WI38 (cell line): Measurements from ENCODE around the gene PCSK1.

ENCODE experiments used
- H3K4me3 ChIP-seq: 2 replicates; pipeline ENCODE4 v1.5.1; 2011; ENCODE audit warnings: low read depth, mild to moderate bottlenecking, control low read depth, low read length
- TF ChIP-seq, protein P1 (sequence below): IDR thresholded peaks from 2 replicates; pipeline ENCODE4 v1.5.1; 2012; ENCODE audit warnings: low read depth, mild to moderate bottlenecking, control low read depth, low read length

PCSK1 gene

DNA sequence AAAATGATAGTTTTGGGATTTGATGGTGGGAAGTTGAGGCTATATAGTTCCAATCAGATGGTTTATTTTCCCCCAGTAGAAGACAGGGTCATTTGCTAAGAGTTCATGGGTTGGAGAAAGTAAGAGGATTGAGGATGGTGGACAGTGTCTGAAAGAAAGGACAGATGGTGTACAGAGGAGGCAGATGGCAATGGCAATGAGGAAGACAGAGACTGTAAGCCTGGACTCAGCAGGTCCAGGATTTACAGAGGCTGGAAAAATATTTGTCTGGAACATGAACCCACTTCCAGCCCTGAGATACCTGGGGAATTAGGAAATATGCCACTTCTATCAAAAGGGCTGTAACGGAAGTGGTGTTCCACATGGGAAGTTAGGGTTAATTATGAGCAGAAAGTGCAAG, 84.5 kb downstream of the PCSK1 start:
- H3K4me3 ChIP-seq: no peak overlapping the region
- TF ChIP-seq, protein P1, sequence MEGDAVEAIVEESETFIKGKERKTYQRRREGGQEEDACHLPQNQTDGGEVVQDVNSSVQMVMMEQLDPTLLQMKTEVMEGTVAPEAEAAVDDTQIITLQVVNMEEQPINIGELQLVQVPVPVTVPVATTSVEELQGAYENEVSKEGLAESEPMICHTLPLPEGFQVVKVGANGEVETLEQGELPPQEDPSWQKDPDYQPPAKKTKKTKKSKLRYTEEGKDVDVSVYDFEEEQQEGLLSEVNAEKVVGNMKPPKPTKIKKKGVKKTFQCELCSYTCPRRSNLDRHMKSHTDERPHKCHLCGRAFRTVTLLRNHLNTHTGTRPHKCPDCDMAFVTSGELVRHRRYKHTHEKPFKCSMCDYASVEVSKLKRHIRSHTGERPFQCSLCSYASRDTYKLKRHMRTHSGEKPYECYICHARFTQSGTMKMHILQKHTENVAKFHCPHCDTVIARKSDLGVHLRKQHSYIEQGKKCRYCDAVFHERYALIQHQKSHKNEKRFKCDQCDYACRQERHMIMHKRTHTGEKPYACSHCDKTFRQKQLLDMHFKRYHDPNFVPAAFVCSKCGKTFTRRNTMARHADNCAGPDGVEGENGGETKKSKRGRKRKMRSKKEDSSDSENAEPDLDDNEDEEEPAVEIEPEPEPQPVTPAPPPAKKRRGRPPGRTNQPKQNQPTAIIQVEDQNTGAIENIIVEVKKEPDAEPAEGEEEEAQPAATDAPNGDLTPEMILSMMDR: no peak

DNA sequence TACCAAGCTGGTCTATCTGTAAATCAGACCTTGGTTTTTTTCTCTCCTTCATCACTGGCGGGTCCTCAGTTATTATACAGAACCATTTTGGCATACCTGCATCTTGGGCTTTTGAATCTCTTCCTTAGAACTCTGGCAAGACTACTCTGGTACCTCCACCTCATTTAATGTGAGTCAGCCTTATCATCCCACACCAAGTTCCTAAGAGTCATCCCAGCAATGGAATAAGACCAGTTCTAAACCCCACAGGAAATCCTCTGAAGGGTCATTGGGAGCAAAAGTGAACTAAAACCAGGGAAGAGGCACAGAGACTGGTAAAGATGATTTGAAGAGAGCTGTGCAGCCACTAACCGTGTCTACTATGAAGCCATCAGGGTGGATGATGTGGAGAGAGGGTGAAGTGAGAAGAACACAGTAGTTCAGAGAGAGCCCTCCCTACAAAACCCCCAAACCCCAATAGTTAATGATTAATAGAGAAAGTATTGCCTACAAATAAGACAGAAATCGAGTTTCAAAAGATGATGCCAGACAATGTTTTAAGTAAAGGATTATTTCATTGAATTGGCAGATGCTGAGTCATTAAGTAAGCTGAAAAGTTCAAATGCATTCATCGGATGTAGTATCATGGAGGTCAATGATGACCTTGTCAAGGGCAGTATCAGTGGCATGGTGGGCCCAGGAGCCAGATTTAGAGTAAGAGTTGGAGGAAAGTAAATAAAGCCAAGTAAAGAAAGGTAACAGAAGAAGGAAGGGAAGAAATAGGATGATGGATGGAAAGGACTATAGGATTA, 85.4 kb downstream of the PCSK1 start:
- TF ChIP-seq, protein P1: no peak
- no peak overlapping the region for H3K4me3 ChIP-seq

DNA sequence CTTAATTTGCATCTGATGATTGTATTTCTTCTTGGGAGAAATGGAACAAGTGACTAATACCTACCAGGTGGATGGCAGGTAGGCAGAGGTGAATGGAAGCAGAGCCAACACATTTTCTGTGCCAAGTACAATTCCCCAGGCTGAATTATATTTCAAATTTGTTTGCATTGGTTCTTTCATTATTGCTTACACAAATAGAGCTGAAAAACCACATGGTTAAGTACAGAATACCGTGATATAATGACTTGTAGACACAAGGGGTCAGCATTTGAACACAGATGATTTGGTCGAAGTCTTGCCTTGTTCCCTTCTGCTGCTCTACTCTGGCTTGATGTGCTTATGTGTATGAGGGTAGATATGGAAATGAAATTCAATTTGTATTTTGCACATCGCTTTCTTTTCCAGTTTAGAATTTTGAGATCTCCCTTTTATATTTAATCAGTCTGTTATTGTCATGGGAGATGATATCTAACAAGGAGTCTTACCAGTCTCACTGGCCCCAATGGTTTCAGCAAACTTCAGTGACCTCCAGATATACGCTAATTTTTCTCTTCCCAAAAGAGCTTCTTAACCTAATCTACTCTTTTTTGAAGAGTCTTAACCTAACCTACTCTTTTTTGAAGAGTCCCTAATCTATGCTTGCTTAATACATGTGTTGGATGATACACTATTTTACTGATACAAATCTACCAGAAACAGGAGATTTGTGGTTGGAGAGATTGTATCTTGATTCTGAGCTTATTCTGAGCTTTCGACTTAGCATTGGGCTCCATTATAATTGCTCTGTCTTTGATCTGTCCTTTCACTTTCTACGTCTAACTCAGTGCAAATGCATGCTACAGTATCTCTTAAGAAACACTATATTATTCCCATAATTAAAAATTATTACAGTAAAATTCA, 88.1 kb downstream of the PCSK1 start:
- TF ChIP-seq, protein P1: no peak
- no peak overlapping the region for H3K4me3 ChIP-seq

DNA sequence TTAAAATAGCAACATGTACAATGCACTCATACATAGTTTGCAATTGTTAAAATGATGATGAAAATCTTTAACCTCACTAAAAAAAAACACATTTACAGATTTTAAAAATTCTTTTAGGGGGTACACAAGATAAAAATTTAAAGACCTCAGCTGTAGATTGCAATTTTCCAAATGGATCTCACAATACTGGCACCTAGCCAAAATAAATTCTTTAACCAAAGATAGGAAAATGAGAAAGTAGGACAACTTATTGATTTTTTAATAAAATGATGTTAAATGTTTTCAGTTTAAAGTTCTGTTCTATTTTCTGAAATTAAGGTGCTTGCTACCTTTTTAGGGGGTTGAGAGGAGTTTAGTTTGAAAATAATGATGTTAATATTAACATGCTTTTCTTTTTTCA, 90.0 kb downstream of the PCSK1 start:
- H3K4me3 ChIP-seq: no peak overlapping the region
- TF ChIP-seq, protein P1: no peak

DNA sequence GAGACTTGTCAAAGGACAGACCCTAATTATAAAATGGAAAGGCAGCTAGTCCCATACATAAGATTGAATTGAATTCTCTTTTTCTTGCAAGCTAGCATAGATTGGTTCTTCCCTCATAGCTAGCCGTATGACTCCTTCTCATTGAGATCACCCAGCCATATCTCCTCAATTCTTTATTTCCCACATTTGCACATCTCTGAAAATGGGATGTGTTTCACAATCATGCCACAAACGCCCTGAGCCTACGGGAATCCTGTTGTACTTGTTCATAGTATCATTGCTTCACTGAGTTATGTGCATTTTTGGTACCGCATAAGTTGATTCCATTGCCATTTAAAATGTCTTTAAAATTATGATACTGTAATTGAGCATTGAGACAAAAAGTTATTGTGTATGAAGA, 90.5 kb downstream of the PCSK1 start:
- H3K4me3 ChIP-seq: no peak overlapping the region
- TF ChIP-seq, protein P1: no peak
